Measurements from ENCODE around the gene SMIM28.
"Not testable (repeated sequence)": the region's sequence is repeated elsewhere in the genome, so short reads cannot be mapped to it uniquely, and the experiment has no call there.

The SMIM28 gene

GRCh38 chr6:138377844-138378243, at the start of gene SMIM28:
Gene SMIM28, plus strand, starts transcription at chr6:138377905. Its CDS starts 168 bp downstream, at chr6:138378073.
- DNase-seq, result no peak

- no peak for DNase-seq
Measured at GRCh38 chr6:138328210-138328609, 49.5 kb upstream of the SMIM28 start.

- no peak for DNase-seq
Measured at GRCh38 chr6:138330763-138331162, 46.9 kb upstream of the SMIM28 start.

GRCh38 chr6:138331444-138331843, 46.3 kb upstream of the SMIM28 start:
- DNase-seq, result no peak

- DNase-seq, result no peak
Measured at GRCh38 chr6:138331984-138332383, 45.7 kb upstream of the SMIM28 start.

- DNase-seq, result no peak
Measured at GRCh38 chr6:138334000-138334399, 43.7 kb upstream of the SMIM28 start.

- no peak for DNase-seq
Measured at GRCh38 chr6:138334963-138335362, 42.7 kb upstream of the SMIM28 start.

- DNase-seq, result no peak
Measured at GRCh38 chr6:138336221-138336620, 41.5 kb upstream of the SMIM28 start.

- DNase-seq, result no peak
Measured at GRCh38 chr6:138337076-138337475, 40.6 kb upstream of the SMIM28 start.

- no peak for DNase-seq
Measured at GRCh38 chr6:138339024-138339423, 38.7 kb upstream of the SMIM28 start.

GRCh38 chr6:138341176-138341575, 36.5 kb upstream of the SMIM28 start:
- DNase-seq, result no peak

- no peak for DNase-seq
Measured at GRCh38 chr6:138343112-138343511, 34.6 kb upstream of the SMIM28 start.

- DNase-seq, result no peak
Measured at GRCh38 chr6:138345565-138346285, 32.0 kb upstream of the SMIM28 start.

GRCh38 chr6:138346302-138347195, 31.2 kb upstream of the SMIM28 start:
- DNase-seq, result no peak

GRCh38 chr6:138347864-138348263, 29.8 kb upstream of the SMIM28 start:
- no peak for DNase-seq

GRCh38 chr6:138349891-138350290, 27.8 kb upstream of the SMIM28 start:
- DNase-seq, result no peak

GRCh38 chr6:138357928-138358327, 19.8 kb upstream of the SMIM28 start:
- DNase-seq, result no peak

- DNase-seq, result not testable (repeated sequence)
Measured at GRCh38 chr6:138368684-138369083, 9.0 kb upstream of the SMIM28 start.

- no peak for DNase-seq
Measured at GRCh38 chr6:138370631-138371451, 6.9 kb upstream of the SMIM28 start.

- DNase-seq, result no peak
Measured at GRCh38 chr6:138371452-138371711, 6.3 kb upstream of the SMIM28 start.

GRCh38 chr6:138371720-138372119, 6.0 kb upstream of the SMIM28 start:
- DNase-seq, result no peak

- no peak for DNase-seq
Measured at GRCh38 chr6:138372711-138373463, 4.8 kb upstream of the SMIM28 start.

- DNase-seq, result no peak
Measured at GRCh38 chr6:138374230-138374629, 3.5 kb upstream of the SMIM28 start.

All from activated CD8-positive, alpha-beta memory T cell treated with anti-CD3 and anti-CD28 coated beads for 24 hours (primary cell).